Heart left ventricle (tissue), 16 donors: ENCODE data around the gene TMEM37. TPM values are rescaled to one million over a fixed set of nuclear protein-coding genes. Genes with fewer than 3 reads are reported as not detected.

ENCODE experiments used
- ATAC-seq, 4 donors: fragments of 200-7000 bp; cut with Tn5 transposase; one replicate each; pipeline ENCODE4 v1.9.1; 2020 to 2022; ENCODE audit warnings: moderate library complexity in 4 of 4, mild to moderate bottlenecking in 3 of 4, moderate number of reproducible peaks in 1 of 4
- DNase-seq, 5 donors: peaks; one replicate each; pipeline ENCODE4 v3.0.0-alpha.2; 2020
- H3K27ac ChIP-seq, 12 donors: fragments of 200-600 bp; sonication (generic) in 4 of 12; one replicate each; pipeline versions ENCODE4 v1.5.0 to v1.8.0; 2016 to 2022; ENCODE audit warnings: mild to moderate bottlenecking in 2 of 12
- H3K27me3 ChIP-seq, 9 donors: fragments of 200-600 bp; sonication (generic) in 2 of 9; one replicate each; pipeline versions ENCODE4 v1.5.1 to v1.8.0; 2016 to 2022; ENCODE audit warnings: mild to moderate bottlenecking in 3 of 9
- H3K36me3 ChIP-seq, 9 donors: fragments of 200-600 bp; sonication (generic) in 2 of 9; one replicate each; pipeline versions ENCODE4 v1.5.0 to v1.8.0; 2018 to 2022; ENCODE audit warnings: mild to moderate bottlenecking in 2 of 9
- H3K4me1 ChIP-seq, 12 donors: fragments of 200-600 bp; sonication (generic) in 4 of 12; one replicate each; pipeline versions ENCODE4 v1.5.0 to v1.8.0; 2016 to 2022; ENCODE audit warnings: mild to moderate bottlenecking in 3 of 12
- H3K4me3 ChIP-seq, 12 donors: fragments of 200-600 bp; sonication (generic) in 4 of 12; one replicate each; pipeline versions ENCODE4 v1.5.0 to v1.8.0; 2017 to 2022; ENCODE audit warnings: mild to moderate bottlenecking in 9 of 12, moderate library complexity in 4 of 12
- H3K9me3 ChIP-seq, 12 donors: fragments of 200-600 bp; sonication (generic) in 4 of 12; one replicate each; pipeline versions ENCODE4 v1.5.0 to v1.8.0; 2016 to 2022; ENCODE audit warnings: mild to moderate bottlenecking in 1 of 12
- POLR2A ChIP-seq, 2 donors: fragments of 450-650 bp; IDR thresholded peaks; one replicate each; pipeline ENCODE4 v1.6.1; 2017; ENCODE audit warnings: antibody characterized with exemption in 2 of 2, mild to moderate bottlenecking in 2 of 2, moderate library complexity in 2 of 2
- WGBS, 4 donors: extraction: QIAGEN DNeasy Blood & Tissue Kit in 2 of 4; methylation state at CpG; one replicate each; pipeline versions ENCODE4 v1.1.5 to v1.1.7; 2013 to 2018; 5-methylcytosine and 5-hydroxymethylcytosine counted together
- intact Hi-C, 10 donors: fragments of 100-400 bp; cut with DNase I; formaldehyde crosslinking; loops; one replicate each; pipeline versions ENCODE4 v1.11.1 to v1.14.2; 2022
- polyA plus RNA-seq, 2 donors: library from polyadenylated mRNA; stranded (reverse); fragments of 200-250 nt; gene quantifications; one replicate each; pipeline ENCODE4 v1.2.3, GENCODE V29; 2013
- total RNA-seq, 9 donors: library from RNA; depleted of rRNA in 2 of 9; stranded (reverse); fragments of >200 nt in 2 of 9; fragmentation: NEBNext Ultra II Directional in 3 of 9; extraction: Animal tissue kit (Norgen Biotek cat#: 25700) in 3 of 9; gene quantifications; one replicate each; pipeline versions ENCODE4 v1.1.0 to v1.2.4, GENCODE V29; 2016 to 2023
- TF ChIP-seq, protein P1 (sequence below), 12 donors: fragments of 200-600 bp; sonication (generic) in 4 of 12; IDR thresholded peaks; one replicate each; pipeline versions ENCODE4 v1.5.0 to v1.8.0; 2018 to 2022; ENCODE audit warnings: antibody characterized with exemption in 12 of 12, mild to moderate bottlenecking in 5 of 12
- donor health status: ischemic (EF 13 %, LVEDD 7.1; RV severe dilation, severe dysfunction).
- donor health status: healthy with polysubstance abuse.
- donor health status: DM: no; HTN: yes; CAD: no.
- donor health status: DM: no; HTN: no; CAD: no.
- donor health status: ischemic (EF 25% LVEDD 6.9; RV normal size, moderate dysfunction).
- donor health status: ischemic (EF 25% LVEDD 5.7; RV mildly dilated, moderate dysfunction).
- donor health status: healthy.
- donor health status: DM: yes; HTN: yes; CAD: no.
- donor health status: ischemic (EF 35%, LVEDD 5.7; RV mildly dilated, moderate dysfunction).
- donor health status: nonischemic (EF 11% LVEDD 7.7; RV severe dilation, severe dysfunction).
- donor health status: DM: yes; HTN: yes; CAD: no.
- donor health status: PGD.
- donor health status: ischemic (EF 29% LVEDD 5.4; RV normal size, mild dysfunction).
- donor health status: nonischemic (EF 23%, LVEDD 6.1; RV moderate dilation, normal function).

The TMEM37 gene
- total and polyA plus RNA-seq, 11 donors: 0.75 to 24.6 (median 1.6) TPM

DNA sequence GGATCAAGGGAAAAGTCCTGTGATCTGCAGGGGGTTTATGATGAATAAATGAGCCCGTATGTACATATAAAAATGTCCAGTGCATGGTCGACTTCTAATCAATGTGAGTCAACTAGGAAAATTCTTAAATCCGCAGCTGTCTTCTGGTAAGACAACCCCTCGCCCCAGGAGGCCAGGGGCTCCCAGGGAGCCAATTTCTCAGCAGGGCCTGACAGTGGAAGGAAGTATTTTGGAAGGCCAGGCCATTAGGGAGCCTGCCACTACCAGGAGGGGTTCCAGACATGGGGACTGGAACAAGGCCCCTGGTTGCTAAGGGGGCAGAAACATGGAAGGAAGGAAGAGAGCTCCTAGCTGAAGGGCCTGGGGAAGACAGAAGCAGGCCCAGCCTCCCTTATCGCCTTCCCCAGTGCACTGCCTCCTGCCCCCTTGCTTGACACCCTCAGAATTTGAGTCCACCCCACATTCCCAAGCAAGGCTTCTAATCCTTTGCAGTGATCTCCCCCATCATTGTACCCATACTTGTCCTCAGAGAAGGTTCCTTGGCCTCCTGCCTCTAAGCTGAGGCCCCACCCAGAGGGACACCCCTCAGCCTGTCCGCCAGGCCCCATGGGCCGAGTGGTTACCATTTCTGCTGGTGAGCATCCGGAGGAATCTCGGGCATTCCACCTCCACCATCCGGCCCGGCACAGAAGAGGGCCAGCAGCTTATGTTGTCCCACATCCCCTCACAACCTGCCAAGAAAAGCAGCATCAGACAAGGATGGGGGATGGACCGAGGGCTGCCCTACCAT, 46.7 kb downstream of the TMEM37 start:
- intact Hi-C loops: loop anchor here (5.0 to 10.0 kb wide), 9 partner anchors 164 to 596 kb away; no protein-coding TSS in a partner anchor
- WGBS, 4 donors: 71 to 81% (median 78%) methylated on average over 12 of the region's 12 CpGs

DNA sequence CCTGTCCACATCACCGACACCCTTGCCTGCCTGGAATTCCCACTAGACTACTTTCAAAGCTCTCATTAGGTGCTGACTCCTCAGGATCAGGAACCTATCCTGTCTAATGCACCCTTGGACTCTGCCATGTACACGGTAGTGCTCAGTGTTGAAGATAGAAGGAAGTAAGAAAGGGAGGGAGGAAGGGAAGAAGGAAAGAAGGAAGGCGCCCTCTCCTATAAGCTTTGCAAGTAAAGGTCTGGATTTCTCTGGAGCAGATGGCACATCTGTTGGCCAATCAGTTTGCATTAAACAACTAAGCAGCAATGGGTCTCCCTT, 47.3 kb downstream of the TMEM37 start:
- ATAC-seq: no peak
- no peaks in the 10 kb centered on the region for H3K9me3 ChIP-seq
- no peak for TF ChIP-seq POLR2A (IDR thresholded peaks at IDR 0.05)
- TF ChIP-seq, protein P1, sequence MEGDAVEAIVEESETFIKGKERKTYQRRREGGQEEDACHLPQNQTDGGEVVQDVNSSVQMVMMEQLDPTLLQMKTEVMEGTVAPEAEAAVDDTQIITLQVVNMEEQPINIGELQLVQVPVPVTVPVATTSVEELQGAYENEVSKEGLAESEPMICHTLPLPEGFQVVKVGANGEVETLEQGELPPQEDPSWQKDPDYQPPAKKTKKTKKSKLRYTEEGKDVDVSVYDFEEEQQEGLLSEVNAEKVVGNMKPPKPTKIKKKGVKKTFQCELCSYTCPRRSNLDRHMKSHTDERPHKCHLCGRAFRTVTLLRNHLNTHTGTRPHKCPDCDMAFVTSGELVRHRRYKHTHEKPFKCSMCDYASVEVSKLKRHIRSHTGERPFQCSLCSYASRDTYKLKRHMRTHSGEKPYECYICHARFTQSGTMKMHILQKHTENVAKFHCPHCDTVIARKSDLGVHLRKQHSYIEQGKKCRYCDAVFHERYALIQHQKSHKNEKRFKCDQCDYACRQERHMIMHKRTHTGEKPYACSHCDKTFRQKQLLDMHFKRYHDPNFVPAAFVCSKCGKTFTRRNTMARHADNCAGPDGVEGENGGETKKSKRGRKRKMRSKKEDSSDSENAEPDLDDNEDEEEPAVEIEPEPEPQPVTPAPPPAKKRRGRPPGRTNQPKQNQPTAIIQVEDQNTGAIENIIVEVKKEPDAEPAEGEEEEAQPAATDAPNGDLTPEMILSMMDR (IDR thresholded peaks at IDR 0.05): no peak
- H3K4me1 ChIP-seq: peaks cover 0 to 66% (median 23%) of the 10 kb centered on the region in 12 donors
- H3K27ac ChIP-seq: no peak overlapping the region
- 86 to 92% (median 87%) methylated on average over 3 of the region's 3 CpGs for WGBS, 4 donors
- H3K4me3 ChIP-seq: no peak overlapping the region
- H3K36me3 ChIP-seq: no peaks in the 10 kb centered on the region
- H3K27me3 ChIP-seq: peaks cover 0 to 3% (median 0%) of the 10 kb centered on the region in 9 donors
- peak in 1 of 5 donors; percentile 6 for DNase-seq
- intact Hi-C loops: loop anchor here (5.0 to 10.0 kb wide), 9 partner anchors 164 to 597 kb away; no protein-coding TSS in a partner anchor

More for the DNA sequence above, 46.7 kb downstream of the TMEM37 start:
- Histone ChIP-seq H3K4me1 (peaks cover 0 to 60% (median 19%) of the 10 kb centered on the region in 12 donors), H3K9me3 (no peaks in the 10 kb centered on the region), H3K36me3 (no peaks in the 10 kb centered on the region), H3K27me3 (no peaks in the 10 kb centered on the region), H3K27ac (no peak overlapping the region), H3K4me3 (no peak overlapping the region)
- ATAC-seq: no peak
- no peak for TF ChIP-seq POLR2A (IDR thresholded peaks at IDR 0.05)
- TF ChIP-seq, protein P1 (IDR thresholded peaks at IDR 0.05): no peak
- no peak for DNase-seq

DNA sequence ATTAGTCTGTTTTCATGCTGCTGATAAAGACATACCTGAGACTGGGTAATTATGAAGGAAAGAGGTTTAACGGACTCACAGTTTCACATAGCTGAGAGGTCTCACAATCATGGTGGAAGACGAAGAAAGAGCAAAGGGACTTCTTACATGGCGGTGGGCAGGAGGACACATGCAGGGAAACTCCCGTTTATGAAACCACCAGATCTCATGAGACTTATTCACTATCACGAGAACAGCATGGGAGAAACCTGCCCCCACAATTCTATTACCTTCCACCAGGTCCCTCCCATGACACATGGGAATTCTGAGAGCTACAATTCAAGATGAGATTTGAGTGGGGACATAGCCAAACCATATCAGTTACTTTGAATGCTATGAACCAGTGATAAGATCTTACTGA, 48.5 kb downstream of the TMEM37 start:
- ATAC-seq (no peak), DNase-seq (no peak)
- Histone ChIP-seq H3K36me3 (no peaks in the 10 kb centered on the region), H3K27ac (peak overlapping the region in 8 of 12 donors; percentile 51 to 88 (median 78)), H3K4me1 (peaks cover 0 to 64% (median 29%) of the 10 kb centered on the region in 12 donors), H3K4me3 (no peak overlapping the region), H3K9me3 (no peaks in the 10 kb centered on the region), H3K27me3 (peaks cover 0 to 4% (median 0%) of the 10 kb centered on the region in 9 donors)
- 76 to 92% (median 84%) methylated on average over 5 of the region's 5 CpGs for WGBS, 4 donors
- intact Hi-C loops: loop anchor here in 2 of 10 donors (5.0 kb wide), 1 partner anchor 117 kb away; no protein-coding TSS in a partner anchor
- TF ChIP-seq POLR2A (IDR thresholded peaks at IDR 0.05): no peak
- TF ChIP-seq, protein P1 (IDR thresholded peaks at IDR 0.05): no peak

DNA sequence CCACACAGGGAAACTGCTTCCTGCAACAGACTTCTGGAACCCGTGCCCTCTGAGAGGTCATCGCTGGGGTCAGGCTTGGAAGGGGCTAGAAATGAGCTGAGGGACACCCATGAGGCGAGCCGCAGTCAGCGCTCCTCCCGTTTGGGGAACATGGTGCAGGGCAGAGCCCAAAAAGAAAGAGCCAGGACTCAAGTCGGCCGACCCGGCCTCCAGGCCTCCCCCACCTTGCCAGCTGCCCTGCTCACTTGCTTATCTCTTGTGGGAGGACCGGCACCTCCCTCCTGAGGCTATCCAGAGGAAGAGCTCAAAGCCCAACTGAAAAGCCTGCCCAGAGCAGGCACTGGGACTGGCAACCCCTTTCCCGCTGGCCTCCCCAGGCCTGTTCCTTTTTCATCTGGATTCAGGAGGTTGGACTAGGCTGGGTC, 49.1 kb downstream of the TMEM37 start:
- Histone ChIP-seq H3K36me3 (no peaks in the 10 kb centered on the region), H3K9me3 (no peaks in the 10 kb centered on the region), H3K27ac (peak overlapping the region in 9 of 12 donors; percentile 51 to 88 (median 77)), H3K4me3 (no peak overlapping the region), H3K27me3 (peaks cover 0 to 4% (median 0%) of the 10 kb centered on the region in 9 donors), H3K4me1 (peaks cover 0 to 62% (median 32%) of the 10 kb centered on the region in 12 donors)
- intact Hi-C loops: loop anchor here in 2 of 10 donors (5.0 kb wide), 1 partner anchor 117 kb away; no protein-coding TSS in a partner anchor
- DNase-seq (peak in 2 of 5 donors; percentile 43 to 70), ATAC-seq (peak in 3 of 4 donors; percentile 20 to 28 (median 26))
- TF ChIP-seq, protein P1 (IDR thresholded peaks at IDR 0.05): no peak
- no peak for TF ChIP-seq POLR2A (IDR thresholded peaks at IDR 0.05)
- 57 to 67% (median 64%) methylated on average over 11 of the region's 11 CpGs for WGBS, 4 donors
